PFSK-1 (cell line): ENCODE measurements around the gene SLC66A3.

Experiments used
- FOXP2 ChIP-seq: optimal IDR thresholded peaks from 2 replicates; pipeline ENCODE3; 2011; ENCODE audit warnings: borderline replicate concordance, control low read depth, inconsistent platforms; ENCODE audit not compliant: insufficient read depth; ENCODE audit errors: extremely low read length, extremely low read depth
- POLR2AphosphoS5 ChIP-seq: IDR thresholded peaks from 2 replicates; pipeline ENCODE4 v1.6.1; 2012; ENCODE audit warnings: low read depth, mild to moderate bottlenecking, control low read depth, low read length, moderate library complexity
- SIN3A ChIP-seq: IDR thresholded peaks from 2 replicates; pipeline ENCODE4 v1.6.1; 2012; ENCODE audit warnings: mild to moderate bottlenecking, low read length, moderate library complexity, borderline replicate concordance; ENCODE audit not compliant: insufficient read depth
- TAF1 ChIP-seq: IDR thresholded peaks from 2 replicates; pipeline ENCODE4 v1.6.1; 2012; ENCODE audit warnings: low read length, control low read depth, borderline replicate concordance; ENCODE audit not compliant: insufficient read depth
- TF ChIP-seq, protein P1 (sequence below), 2 experiments: IDR thresholded peaks; 2 replicates each; pipeline versions ENCODE4 v1.6.1 to v1.8.0; 2011 to 2012; ENCODE audit warnings: low read depth in 2 of 2, low read length in 2 of 2, control low read depth in 1 of 2, inconsistent platforms in 1 of 2, mild to moderate bottlenecking in 1 of 2, moderate library complexity in 1 of 2; ENCODE audit not compliant: insufficient read depth in 1 of 2

The SLC66A3 gene

DNA sequence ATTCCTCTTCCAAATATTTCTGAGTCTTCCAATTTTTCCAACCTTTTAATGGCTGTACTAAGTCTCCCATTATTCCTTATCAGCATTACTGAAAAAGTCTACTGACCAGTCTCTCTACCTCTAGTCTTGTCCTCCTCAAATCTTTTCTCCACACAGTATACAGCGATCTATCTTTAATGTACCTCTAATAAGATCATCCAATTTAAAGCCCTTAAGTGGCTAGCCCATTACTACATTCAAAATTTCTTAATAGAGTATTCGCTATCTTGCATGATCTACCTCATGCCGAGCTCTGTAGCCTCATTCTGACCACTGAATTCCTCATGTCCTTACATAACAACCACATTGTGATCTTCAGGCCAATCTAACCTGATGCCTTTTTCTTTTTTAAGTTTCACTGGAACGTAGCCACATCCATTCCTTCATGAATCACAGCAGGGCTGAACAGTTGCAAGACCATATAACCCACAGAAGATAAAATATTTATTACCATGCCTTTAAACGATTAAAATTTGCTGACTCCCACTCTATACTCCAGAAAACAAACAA lies 57.9 kb downstream of the SLC66A3 start:
- TF ChIP-seq TAF1 (no peak), SIN3A (no peak), FOXP2 (no peak), POLR2AphosphoS5 (no peak)
- TF ChIP-seq, protein P1, sequence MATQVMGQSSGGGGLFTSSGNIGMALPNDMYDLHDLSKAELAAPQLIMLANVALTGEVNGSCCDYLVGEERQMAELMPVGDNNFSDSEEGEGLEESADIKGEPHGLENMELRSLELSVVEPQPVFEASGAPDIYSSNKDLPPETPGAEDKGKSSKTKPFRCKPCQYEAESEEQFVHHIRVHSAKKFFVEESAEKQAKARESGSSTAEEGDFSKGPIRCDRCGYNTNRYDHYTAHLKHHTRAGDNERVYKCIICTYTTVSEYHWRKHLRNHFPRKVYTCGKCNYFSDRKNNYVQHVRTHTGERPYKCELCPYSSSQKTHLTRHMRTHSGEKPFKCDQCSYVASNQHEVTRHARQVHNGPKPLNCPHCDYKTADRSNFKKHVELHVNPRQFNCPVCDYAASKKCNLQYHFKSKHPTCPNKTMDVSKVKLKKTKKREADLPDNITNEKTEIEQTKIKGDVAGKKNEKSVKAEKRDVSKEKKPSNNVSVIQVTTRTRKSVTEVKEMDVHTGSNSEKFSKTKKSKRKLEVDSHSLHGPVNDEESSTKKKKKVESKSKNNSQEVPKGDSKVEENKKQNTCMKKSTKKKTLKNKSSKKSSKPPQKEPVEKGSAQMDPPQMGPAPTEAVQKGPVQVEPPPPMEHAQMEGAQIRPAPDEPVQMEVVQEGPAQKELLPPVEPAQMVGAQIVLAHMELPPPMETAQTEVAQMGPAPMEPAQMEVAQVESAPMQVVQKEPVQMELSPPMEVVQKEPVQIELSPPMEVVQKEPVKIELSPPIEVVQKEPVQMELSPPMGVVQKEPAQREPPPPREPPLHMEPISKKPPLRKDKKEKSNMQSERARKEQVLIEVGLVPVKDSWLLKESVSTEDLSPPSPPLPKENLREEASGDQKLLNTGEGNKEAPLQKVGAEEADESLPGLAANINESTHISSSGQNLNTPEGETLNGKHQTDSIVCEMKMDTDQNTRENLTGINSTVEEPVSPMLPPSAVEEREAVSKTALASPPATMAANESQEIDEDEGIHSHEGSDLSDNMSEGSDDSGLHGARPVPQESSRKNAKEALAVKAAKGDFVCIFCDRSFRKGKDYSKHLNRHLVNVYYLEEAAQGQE (IDR thresholded peaks at IDR 0.05; ENCODE audit: insufficient read depth in 1 of 2, low read depth in 2 of 2, low read length in 2 of 2), result no peak

DNA sequence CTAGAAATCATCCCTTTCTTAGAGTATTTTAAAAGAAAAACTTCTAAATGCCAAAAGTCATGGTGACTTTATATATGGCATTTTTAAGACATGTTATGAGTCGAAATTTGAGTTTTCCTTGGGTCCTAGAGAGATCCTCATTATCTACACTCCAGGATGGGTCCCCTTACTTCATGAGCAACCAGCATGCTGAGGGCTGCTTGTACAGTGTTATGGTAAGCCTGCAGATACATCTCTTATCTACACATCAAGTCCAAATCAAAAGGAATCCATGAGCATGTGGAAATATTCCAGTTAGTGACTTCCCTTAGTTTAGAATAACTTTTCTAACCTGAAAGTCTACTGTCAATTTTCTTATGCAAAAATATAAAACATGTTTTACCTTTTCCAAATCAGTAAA lies 58.7 kb downstream of the SLC66A3 start:
- TF ChIP-seq FOXP2 (no peak), POLR2AphosphoS5 (no peak), TAF1 (no peak), SIN3A (no peak)
- TF ChIP-seq, protein P1 (IDR thresholded peaks at IDR 0.05; ENCODE audit: insufficient read depth in 1 of 2, low read depth in 2 of 2, low read length in 2 of 2), result no peak

GRCh38 chr2:11214770-11215169 lies 59.5 kb downstream of the SLC66A3 start:
- TF ChIP-seq POLR2AphosphoS5 (no peak), TAF1 (no peak), FOXP2 (no peak), SIN3A (no peak)
- TF ChIP-seq, protein P1 (IDR thresholded peaks at IDR 0.05; ENCODE audit: insufficient read depth in 1 of 2, low read depth in 2 of 2, low read length in 2 of 2), result no peak

DNA sequence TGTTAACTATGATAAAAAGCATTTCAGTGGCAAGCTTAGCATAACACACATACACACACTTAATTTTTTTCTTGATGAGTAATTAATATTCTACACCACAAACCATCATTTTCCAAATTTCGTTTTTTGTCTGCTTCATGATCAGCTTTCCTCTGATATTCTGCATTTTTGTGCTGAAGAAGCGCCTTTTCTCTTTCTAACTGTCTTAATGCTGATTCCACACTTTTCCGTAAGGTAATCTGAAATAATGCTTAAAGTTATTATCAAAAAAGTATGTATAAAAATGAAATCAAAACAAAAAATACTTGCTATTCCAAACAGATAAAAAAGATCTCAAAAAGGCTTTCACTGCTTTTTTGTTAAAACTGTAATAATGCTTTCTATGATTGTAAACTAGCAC lies 60.1 kb downstream of the SLC66A3 start:
- TF ChIP-seq, protein P1 (IDR thresholded peaks at IDR 0.05; ENCODE audit: insufficient read depth in 1 of 2, low read depth in 2 of 2, low read length in 2 of 2), result no peak
- TF ChIP-seq TAF1, result no peak
- TF ChIP-seq SIN3A, result no peak
- no peak for TF ChIP-seq POLR2AphosphoS5
- no peak for TF ChIP-seq FOXP2

DNA sequence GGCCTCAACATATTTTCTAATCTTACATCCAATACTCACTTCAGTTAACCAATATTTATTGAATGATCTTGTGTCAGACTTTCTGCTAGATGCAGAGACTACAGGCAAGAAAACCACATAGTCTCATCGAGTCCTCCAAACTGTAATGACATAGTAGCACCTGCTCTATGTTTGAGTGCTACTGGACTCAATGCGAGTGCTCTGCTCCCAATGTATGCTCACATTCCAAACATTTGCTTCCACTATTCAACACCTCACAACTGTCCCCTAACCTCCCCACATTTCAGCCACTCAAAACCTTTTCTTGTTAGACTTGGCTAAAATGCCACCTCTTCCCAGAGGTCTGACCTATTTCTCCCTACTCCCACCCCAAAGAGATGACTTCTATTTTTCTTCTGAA lies 65.2 kb downstream of the SLC66A3 start:
- TF ChIP-seq SIN3A (no peak), POLR2AphosphoS5 (no peak)
- TF ChIP-seq, protein P1 (IDR thresholded peaks at IDR 0.05; ENCODE audit: insufficient read depth in 1 of 2, low read depth in 2 of 2, low read length in 2 of 2), result no peak
